GM06990 (cell line): Measurements from ENCODE around the gene CCM2L.
A peak's percentile ranks its signal among the peaks of the same experiment; 100 is the strongest.

Experiments used
- DNase-seq: peaks from one replicate; pipeline ENCODE4 v3.0.0-alpha.2; 2011; ENCODE audit not compliant: insufficient read length; ENCODE audit errors: extremely low read depth
- H3K27me3 ChIP-seq: replicated peaks from 2 replicates; pipeline ENCODE4 v1.6.0; 2011; ENCODE audit warnings: low read length; ENCODE audit not compliant: control insufficient read depth, insufficient read depth
- H3K36me3 ChIP-seq: 2 replicates; pipeline ENCODE4 v1.5.1; 2011; ENCODE audit warnings: low read length; ENCODE audit not compliant: control insufficient read depth, insufficient read depth
- H3K4me3 ChIP-seq: replicated peaks from 2 replicates; pipeline ENCODE4 v1.5.1; 2011; ENCODE audit warnings: low read depth, mild to moderate bottlenecking, control low read depth, low read length
- TF ChIP-seq, protein P1 (sequence below): IDR thresholded peaks from 2 replicates; pipeline ENCODE4 v1.5.1; 2011; ENCODE audit warnings: low read length, control low read depth, mild to moderate bottlenecking, inconsistent platforms; ENCODE audit not compliant: insufficient read depth, poor library complexity, severe bottlenecking

Gene CCM2L

DNA sequence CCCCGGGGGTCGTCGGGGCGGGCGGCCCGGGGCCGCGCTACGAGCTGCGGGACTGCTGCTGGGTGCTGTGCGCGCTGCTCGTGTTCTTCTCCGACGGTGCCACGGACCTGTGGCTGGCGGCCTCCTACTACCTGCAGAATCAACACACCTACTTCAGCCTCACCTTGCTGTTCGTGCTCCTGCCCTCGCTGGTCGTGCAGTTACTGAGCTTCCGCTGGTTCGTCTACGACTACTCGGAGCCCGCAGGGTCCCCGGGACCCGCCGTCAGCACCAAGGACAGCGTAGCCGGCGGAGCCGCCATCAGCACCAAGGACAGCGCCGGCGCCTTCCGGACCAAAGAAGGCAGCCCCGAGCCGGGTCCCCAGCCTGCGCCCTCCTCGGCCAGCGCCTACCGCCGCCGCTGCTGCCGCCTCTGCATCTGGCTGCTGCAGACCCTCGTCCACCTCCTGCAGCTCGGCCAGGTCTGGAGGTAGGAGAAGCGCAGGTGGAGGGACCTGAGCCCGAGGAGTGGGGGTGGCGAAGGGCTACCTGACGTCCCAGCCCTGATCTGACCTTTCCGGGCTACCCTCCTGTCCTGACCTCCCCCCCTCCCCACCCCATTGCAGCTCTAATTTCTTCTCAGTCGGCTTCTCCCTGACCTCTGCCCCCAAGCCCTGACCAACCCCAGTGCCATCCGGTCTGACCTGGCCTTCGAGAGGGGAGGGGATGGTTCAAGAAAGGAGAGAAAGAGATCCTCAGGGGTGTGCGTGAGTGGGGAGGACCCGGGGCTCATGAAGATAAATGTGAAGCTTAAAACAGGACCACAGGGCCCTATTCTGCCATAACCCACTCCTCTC lies 41.7 kb upstream of the CCM2L start:
- no peak overlapping the region for H3K4me3 ChIP-seq
- DNase-seq, result peak; percentile 80
- H3K27me3 ChIP-seq, result no peaks in the 10 kb centered on the region
- H3K36me3 ChIP-seq, result no peaks in the 10 kb centered on the region
- TF ChIP-seq, protein P1, sequence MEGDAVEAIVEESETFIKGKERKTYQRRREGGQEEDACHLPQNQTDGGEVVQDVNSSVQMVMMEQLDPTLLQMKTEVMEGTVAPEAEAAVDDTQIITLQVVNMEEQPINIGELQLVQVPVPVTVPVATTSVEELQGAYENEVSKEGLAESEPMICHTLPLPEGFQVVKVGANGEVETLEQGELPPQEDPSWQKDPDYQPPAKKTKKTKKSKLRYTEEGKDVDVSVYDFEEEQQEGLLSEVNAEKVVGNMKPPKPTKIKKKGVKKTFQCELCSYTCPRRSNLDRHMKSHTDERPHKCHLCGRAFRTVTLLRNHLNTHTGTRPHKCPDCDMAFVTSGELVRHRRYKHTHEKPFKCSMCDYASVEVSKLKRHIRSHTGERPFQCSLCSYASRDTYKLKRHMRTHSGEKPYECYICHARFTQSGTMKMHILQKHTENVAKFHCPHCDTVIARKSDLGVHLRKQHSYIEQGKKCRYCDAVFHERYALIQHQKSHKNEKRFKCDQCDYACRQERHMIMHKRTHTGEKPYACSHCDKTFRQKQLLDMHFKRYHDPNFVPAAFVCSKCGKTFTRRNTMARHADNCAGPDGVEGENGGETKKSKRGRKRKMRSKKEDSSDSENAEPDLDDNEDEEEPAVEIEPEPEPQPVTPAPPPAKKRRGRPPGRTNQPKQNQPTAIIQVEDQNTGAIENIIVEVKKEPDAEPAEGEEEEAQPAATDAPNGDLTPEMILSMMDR, result no peak

DNA sequence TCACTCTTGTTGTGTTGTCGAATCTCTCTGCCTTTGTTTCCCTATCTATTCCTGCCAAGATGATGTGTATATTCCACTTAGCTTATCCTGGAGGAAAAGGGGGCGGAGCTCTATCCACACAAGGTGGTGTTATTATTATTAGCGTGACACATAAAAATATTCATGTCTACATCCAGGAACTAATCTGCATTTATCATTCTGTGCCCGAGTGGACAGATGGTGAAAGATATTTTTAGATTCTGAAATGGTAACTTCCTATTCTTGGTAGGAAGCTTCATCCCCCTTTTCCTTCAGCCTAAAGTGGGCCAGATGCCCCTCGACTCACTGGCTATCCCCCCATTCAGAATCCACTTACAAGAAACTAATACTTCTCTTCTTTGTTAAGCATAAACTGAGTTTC lies 40.2 kb upstream of the CCM2L start:
- H3K4me3 ChIP-seq, result no peak overlapping the region
- no peak for DNase-seq
- H3K27me3 ChIP-seq, result peaks cover 2% of the 10 kb centered on the region
- no peaks in the 10 kb centered on the region for H3K36me3 ChIP-seq
- TF ChIP-seq, protein P1, result no peak

DNA sequence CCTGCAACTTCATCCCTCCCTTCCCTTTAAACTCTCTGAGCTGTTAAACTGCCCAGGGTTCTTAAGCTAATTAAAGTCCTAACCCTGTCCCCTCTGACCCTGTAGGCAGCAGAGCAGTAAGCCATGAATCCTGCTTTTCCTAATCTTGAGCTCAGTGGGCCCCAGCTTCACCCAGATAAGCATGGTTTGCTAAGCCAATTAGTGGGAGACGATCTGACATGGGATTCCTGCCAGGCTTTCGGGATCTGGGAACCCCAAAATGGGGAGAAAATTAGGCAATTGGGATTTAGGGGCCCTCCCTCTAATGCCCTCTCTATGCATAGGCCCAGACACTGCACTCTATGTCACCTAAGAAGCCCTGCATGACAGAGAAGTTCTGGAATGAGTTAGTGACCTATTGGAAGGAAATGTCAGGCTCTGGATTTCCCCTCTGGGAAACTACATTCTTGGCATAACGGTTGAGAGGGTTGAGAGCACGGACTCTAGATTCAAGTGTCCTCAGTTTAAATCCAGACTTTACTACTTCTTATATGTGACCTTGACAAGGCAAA lies 37.7 kb upstream of the CCM2L start:
- TF ChIP-seq, protein P1, result no peak
- Histone ChIP-seq H3K27me3 (peaks cover 2% of the 10 kb centered on the region), H3K4me3 (no peak overlapping the region), H3K36me3 (no peaks in the 10 kb centered on the region)
- no peak for DNase-seq

DNA sequence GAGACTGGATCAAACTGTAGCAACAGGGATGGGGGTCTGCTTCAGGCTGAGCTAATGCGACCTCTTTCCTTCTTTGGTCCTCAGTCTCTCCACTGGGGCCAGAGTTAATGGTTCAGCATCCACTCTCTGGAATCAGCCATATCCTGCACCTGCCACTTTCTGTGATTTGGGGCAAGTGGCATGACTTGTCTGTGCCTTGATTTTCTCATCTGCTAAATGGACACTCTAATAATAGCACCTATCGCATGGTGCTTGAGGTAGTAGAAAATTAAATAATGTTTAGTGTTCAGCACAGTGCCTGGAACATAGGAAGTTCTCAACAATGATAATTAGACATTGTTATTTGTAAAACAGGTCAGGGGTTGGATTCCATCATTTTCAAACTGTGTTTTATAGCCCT lies 35.9 kb upstream of the CCM2L start:
- Histone ChIP-seq H3K4me3 (no peak overlapping the region), H3K36me3 (no peaks in the 10 kb centered on the region), H3K27me3 (peaks cover 2% of the 10 kb centered on the region)
- no peak for DNase-seq
- TF ChIP-seq, protein P1, result no peak

DNA sequence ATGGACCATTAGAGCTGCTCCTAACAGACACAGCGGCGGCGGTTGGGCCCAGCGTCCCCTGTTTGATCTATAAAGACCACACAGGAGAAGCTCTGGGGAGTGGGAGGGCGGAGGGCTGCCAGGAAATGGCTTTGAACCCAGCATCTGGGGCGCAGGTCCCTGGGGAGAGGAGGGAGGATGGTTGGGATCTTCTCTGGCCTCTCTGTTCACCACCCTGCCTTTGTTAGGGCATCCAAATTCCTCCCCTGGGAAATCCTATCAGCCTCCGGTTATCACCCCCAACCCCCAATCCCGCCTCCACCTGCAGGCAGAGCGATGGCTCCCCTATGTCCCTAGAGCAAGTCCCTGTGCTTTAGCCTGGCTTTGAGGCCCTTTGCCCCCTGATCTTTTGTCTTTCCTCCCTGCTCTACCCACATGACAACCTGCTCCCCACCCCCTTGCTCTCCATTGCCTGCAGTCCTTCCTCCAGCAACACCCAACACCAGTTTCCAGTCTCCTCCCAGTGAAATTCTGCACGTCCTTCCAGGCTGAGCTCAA lies 35.2 kb upstream of the CCM2L start:
- peaks cover 2% of the 10 kb centered on the region for H3K27me3 ChIP-seq
- TF ChIP-seq, protein P1, result no peak
- H3K36me3 ChIP-seq, result no peaks in the 10 kb centered on the region
- DNase-seq, result no peak
- no peak overlapping the region for H3K4me3 ChIP-seq
